NCI-H187 treated with DMSO at 0.1 percent for 48 hours (cell line): Measurements from ENCODE around the gene CTSL.
"Not testable (repeated sequence)": the region's sequence is repeated elsewhere in the genome, so short reads cannot be mapped to it uniquely, and the experiment has no call there.

Source experiments
- DNase-seq: peaks from one replicate; lab custom pipeline; 2025; lab: John Stamatoyannopoulos, UW

Gene CTSL

DNA sequence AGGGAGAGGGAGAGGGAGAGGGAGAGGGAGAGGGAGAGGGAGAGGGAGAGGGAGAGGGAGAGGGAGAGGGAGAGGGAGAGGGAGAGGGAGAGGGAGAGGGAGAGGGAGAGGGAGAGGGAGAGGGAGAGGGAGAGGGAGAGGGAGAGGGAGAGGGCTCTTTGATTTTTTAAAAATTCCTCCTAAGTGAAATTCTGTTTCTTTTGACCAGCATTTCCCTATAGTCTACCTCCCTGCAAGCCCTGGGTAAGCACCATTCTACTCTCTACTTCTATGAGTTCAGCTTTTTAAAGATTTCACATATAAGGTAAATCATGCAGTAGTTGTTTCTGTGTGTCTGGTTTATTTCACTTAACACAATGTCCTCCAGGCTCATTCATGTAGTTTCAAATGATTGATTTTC lies 34.1 kb downstream of the CTSL start:
- not testable (repeated sequence) for DNase-seq

DNA sequence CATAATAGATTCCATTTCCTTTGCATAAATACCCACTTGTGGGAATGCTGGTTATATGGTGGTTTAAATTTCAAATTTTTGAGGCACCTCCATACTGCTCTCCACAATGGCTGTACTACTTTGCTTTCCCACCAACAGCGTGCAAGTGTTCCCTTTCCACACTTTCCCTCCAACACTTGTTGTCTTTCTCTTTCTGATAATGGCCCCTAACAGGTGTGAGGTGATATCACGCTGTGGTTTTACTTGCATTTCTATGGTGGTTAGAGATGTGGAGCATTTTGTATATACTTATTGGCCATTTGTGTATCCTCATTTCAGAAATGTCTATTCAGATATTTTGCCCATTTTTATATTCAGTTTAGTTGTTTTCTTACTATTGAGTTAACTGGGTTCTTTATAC lies 34.6 kb downstream of the CTSL start:
- DNase-seq: no peak

DNA sequence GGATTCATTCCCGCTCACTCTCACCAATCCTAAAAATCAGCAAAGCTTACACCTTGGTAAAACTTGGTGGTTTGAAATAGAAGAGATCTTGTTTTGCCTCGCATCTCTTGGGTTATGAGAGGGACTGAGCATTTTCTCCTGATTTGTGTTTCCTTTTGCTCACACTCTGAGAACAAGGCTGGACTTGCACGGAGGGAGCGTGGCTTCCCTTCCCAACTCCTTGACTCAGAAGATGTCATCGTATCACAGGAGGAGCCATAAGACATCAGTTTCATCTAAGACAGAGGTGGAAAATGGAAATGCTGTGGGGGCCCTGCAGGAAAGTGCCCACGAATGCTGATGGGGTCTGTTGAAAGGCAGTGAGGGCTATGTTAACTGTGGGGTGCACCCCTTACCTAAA lies 37.4 kb downstream of the CTSL start:
- no peak for DNase-seq

DNA sequence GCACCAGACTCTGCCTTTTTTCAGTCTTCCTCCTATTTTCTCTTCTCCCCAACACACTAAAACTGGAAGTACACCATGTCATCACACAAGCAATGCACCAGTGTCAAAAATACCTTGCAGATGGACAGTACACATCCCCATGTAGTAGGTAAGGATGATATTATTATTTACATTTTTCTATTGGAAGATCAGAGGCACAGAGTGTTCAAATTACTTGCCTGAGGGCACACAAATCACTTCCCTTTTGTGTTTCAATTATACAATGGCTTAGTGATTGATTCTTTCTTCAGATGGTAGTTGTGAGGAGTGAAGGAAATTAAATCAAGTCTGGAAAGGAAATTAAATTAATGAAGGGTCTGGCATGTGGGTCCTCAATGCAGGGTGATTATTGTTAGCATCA lies 39.6 kb downstream of the CTSL start:
- DNase-seq: no peak

DNA sequence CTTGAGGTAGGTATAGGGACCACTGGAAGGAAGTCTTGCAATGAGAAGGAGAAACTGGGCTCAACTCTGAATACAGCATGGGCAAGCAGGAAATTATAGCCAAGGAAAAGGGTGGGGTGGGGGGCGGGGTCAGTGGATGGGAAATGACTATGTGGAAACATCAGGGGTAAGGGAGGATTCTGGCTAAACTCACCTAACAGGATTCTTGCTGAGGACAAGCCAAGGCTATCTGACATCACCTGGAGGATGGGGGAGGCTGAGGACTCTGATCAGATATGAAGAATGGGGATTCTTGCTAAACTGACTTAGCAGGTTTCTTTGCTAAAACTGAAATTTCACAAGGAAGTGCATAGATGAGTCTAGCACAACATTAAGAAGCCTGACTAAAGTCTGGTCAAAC lies 40.8 kb downstream of the CTSL start:
- no peak for DNase-seq

DNA sequence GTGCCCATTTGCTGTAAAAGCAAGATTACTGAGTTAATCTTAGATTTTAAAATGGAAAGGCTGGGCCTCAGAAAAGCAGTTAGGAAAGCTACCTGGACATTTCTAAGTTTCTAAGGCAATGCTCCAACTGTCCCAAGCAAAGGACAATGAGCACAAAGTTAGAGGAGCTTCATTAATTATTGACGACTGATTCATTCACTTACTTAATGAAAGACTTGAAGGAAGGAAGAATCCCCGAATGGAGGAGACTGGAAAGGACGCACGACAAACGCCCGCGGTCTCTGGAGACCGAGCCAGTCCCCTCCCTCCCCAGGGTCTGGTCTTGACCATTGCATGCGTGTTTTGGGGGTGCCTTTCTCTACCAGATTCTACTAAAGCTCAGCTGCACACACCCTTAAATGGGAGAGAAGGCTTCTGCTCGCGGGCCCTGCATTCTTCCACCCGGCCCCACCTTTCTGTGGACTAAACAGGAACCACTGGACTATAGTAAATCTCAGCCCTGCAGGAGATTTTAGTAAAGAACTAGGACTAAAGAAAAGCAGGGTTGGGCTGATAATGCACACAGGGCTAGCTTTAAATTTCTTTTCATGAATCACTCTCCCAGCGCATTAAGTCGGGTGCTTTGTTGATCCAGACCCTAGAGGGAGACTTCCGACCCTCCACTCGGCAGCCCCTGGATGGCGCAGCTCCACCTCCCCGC lies 44.8 kb downstream of the CTSL start:
- DNase-seq: no peak

DNA sequence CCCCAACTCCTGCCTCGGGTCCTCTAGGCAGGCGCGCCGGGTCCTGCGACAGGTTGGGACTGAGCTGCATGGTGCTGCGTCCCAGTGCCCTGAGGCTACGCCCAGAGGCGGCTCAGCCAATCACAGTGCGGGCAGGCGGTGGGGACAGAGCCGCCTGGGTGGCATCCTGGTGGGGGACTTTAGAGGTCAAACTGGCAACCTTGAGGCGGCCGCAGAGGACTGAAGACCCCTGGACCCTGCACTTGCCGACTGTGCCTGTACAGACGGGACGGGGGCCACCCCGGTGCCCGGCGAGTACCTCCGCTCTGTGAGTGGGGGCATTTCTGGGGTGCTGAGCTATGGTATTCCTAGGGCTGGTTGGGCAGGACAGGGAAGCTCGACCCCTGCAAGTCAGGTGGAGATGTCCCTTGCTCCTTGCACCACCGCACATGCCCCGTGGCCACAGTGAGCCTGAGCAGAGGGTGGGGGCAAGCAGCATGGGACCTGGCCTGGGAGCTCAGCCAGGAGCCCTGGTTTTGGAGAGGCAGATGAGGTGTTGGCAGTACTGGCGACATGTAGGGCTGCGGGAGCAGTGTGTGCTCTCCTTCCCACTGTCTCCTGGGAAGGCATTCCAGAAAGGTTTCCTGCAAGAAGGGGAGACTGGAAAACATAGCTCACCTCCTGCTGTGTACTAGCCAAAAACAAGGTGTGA lies 45.5 kb downstream of the CTSL start:
- no peak for DNase-seq

DNA sequence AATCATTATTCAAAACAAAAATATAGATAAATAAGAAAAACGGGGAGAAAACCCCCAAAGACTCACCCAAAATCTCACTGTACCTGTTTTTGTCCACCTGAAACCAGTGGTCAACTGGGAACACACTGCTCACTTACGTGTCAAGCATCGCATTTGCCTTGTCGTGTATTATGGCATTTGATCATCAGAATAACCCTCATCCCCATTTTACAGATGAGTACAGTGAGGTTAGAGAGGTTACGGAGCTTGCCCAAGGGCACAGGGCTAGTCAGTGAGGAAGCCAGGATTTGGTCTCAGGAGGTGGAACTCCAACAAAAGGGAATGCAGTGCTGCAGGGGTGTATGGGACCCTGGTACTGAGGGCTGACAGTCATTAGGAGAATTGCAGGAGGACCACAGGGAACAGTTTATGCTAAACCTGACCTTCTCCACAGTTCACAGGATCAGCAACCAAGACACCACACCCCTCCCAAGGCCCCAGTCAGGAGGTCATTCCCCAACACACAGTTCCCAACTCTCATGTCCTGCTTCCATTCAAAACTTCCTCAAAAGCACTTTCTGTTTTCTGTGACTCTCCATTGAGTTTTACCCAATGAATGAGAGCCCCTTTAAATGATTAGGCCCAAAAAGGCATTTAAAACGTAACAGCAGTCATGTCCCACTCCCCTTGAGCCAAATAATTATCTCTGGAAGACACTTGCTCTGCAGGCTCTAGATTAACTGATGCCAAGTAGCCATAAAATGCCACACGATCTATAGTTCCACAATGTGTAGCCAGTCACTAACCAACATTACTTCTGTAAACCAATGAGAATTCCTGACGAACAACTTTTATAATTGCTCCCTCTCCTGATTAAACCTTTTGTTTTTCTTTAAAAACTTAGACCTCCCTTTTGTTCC lies 50.8 kb downstream of the CTSL start:
- no peak for DNase-seq

DNA sequence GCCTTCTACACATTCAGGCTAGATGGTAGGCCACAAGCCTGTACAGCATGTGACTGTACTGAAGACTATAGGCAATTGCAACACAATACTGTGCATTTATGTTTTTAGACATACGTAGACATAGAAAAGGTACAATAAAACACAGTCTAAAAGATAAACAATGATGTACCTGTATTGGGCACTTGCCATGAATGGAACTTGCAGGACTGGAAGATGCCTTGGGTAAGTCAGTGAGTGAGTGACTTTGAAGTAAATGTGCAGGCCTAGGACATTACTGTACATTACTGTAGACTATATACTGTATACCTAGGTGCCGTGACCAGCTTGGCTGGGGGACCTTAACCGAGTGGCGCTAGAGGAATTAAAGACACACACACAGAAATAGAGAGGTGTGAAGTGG lies 53.1 kb downstream of the CTSL start:
- DNase-seq: no peak
